Measurements from ENCODE around the gene TGFBR3. TPM values are rescaled to one million over a fixed set of nuclear protein-coding genes. Genes with fewer than 3 reads are reported as not detected.

The TGFBR3 gene
- total and polyA plus RNA-seq, 8 donors: 21.7 to 54.6 (median 45.1) TPM

- no peak for ATAC-seq
- Histone ChIP-seq H3K27ac (no peak overlapping the region), H3K27me3 (no peaks in the 10 kb centered on the region), H3K36me3 (no peaks in the 10 kb centered on the region), H3K4me3 (no peak overlapping the region), H3K9me3 (no peaks in the 10 kb centered on the region), H3K4me1 (no peaks in the 10 kb centered on the region)
- no peak for DNase-seq
- intact Hi-C loops (cut with DNase I): no loop called here
- TF ChIP-seq, protein P1, sequence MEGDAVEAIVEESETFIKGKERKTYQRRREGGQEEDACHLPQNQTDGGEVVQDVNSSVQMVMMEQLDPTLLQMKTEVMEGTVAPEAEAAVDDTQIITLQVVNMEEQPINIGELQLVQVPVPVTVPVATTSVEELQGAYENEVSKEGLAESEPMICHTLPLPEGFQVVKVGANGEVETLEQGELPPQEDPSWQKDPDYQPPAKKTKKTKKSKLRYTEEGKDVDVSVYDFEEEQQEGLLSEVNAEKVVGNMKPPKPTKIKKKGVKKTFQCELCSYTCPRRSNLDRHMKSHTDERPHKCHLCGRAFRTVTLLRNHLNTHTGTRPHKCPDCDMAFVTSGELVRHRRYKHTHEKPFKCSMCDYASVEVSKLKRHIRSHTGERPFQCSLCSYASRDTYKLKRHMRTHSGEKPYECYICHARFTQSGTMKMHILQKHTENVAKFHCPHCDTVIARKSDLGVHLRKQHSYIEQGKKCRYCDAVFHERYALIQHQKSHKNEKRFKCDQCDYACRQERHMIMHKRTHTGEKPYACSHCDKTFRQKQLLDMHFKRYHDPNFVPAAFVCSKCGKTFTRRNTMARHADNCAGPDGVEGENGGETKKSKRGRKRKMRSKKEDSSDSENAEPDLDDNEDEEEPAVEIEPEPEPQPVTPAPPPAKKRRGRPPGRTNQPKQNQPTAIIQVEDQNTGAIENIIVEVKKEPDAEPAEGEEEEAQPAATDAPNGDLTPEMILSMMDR (IDR thresholded peaks at IDR 0.05): no peak
Observed at GRCh38 chr1:91912266-91912665, 26.3 kb upstream of the TGFBR3 start.

GRCh38 chr1:91901231-91901630, 15.3 kb upstream of the TGFBR3 start:
- DNase-seq: no peak
- TF ChIP-seq, protein P1 (IDR thresholded peaks at IDR 0.05): no peak
- Histone ChIP-seq H3K36me3 (no peaks in the 10 kb centered on the region), H3K4me3 (no peak overlapping the region), H3K4me1 (no peaks in the 10 kb centered on the region), H3K27ac (no peak overlapping the region), H3K27me3 (no peaks in the 10 kb centered on the region), H3K9me3 (no peaks in the 10 kb centered on the region)
- ATAC-seq: no peak
- intact Hi-C loops (cut with DNase I): no loop called here

GRCh38 chr1:91900562-91900961, 14.6 kb upstream of the TGFBR3 start:
- Histone ChIP-seq H3K4me3 (no peak overlapping the region), H3K36me3 (no peaks in the 10 kb centered on the region), H3K9me3 (no peaks in the 10 kb centered on the region), H3K27ac (no peak overlapping the region), H3K27me3 (no peaks in the 10 kb centered on the region), H3K4me1 (no peaks in the 10 kb centered on the region)
- DNase-seq (no peak), ATAC-seq (no peak)
- TF ChIP-seq, protein P1 (IDR thresholded peaks at IDR 0.05): no peak
- intact Hi-C loops (cut with DNase I): no loop called here

DNA sequence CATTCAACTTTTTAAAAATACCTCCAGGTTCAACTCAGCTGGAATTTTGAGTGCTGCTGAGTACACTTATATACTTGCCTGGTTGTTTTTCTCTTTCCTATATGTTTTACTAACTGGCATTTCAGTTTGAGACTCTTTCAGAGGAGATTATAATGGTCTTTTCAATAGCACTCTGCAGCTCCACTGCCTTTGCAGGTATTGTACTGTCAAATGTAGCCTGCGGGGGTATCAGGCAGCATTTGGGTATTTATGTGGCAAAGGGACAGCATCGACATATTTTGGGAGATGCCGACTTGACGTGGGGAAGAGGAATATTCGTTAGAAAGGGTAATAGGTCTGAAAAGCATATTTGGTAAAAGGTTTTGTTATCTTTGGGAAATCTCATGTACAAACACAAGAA, 11.1 kb upstream of the TGFBR3 start:
- H3K27me3 ChIP-seq: no peaks in the 10 kb centered on the region
- H3K9me3 ChIP-seq: no peaks in the 10 kb centered on the region
- intact Hi-C loops (cut with DNase I): no loop called here
- TF ChIP-seq, protein P1 (IDR thresholded peaks at IDR 0.05): no peak
- no peak overlapping the region for H3K4me3 ChIP-seq
- H3K4me1 ChIP-seq: no peaks in the 10 kb centered on the region
- no peak for ATAC-seq
- no peak overlapping the region for H3K27ac ChIP-seq
- H3K36me3 ChIP-seq: no peaks in the 10 kb centered on the region
- no peak for DNase-seq

DNA sequence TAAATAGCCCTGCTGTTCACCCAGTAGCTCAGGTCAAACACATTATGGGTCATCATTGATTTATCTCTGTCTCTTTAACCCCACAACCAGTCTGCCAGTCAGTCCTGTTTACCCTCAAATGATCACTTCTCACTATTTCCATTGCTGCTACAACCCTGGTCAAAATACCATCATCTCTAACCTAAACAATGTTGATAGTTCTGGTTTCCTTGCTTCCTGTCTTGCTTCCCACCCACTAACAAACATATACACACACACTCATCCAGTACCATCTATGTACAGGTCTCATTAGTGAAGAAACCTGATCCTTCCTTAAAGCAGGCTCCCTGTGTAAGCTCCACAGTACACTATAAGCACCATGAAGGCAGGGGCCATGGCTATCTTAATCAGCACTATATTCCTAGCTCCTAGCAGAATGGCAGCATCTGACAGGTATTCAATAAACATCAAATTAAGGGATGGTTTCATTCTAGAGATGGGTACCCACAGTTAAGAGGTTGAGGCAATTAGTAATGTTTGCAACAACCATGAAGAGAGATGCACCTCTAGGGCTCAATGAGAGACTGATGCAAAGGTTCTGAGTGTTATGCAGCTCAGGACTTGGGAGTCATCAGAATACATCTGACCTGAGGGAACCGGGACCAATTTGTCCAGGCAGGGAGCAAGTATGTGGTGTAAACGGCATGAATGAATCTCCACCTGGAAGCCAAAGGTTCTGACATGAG, 10.0 kb upstream of the TGFBR3 start:
- Histone ChIP-seq H3K27ac (no peak overlapping the region), H3K27me3 (no peaks in the 10 kb centered on the region), H3K9me3 (no peaks in the 10 kb centered on the region), H3K4me3 (no peak overlapping the region), H3K4me1 (no peaks in the 10 kb centered on the region), H3K36me3 (no peaks in the 10 kb centered on the region)
- ATAC-seq (no peak), DNase-seq (no peak)
- TF ChIP-seq, protein P1 (IDR thresholded peaks at IDR 0.05): no peak
- intact Hi-C loops (cut with DNase I): no loop called here

All from left lung (tissue), 10 donors.